Vagina (tissue), 2 donors: ENCODE measurements around the gene PACRG.

Experiments
- POLR2A ChIP-seq, 2 donors: fragments of 450-650 bp; IDR thresholded peaks; one replicate each; pipeline ENCODE4 v1.6.1; 2017; ENCODE audit warnings: antibody characterized with exemption in 2 of 2, mild to moderate bottlenecking in 2 of 2, moderate library complexity in 2 of 2
- POLR2AphosphoS5 ChIP-seq, 2 donors: sonication (generic); formaldehyde crosslinking; IDR thresholded peaks; one replicate each; pipeline ENCODE4 v1.9.0; 2017; ENCODE audit warnings: antibody characterized with exemption in 2 of 2, mild to moderate bottlenecking in 2 of 2, low read depth in 1 of 2; ENCODE audit not compliant: insufficient read depth in 1 of 2
- TF ChIP-seq, protein P1 (sequence below), 3 experiments: fragments of 450-650 bp in 2 of 3; fragments of 200-600 bp in 1 of 3; sonication (generic) in 1 of 3; IDR thresholded peaks; one replicate each; pipeline ENCODE4 v1.5.1; 2017 to 2019; ENCODE audit warnings: antibody characterized with exemption in 3 of 3, mild to moderate bottlenecking in 2 of 3, moderate library complexity in 2 of 3

DNA sequence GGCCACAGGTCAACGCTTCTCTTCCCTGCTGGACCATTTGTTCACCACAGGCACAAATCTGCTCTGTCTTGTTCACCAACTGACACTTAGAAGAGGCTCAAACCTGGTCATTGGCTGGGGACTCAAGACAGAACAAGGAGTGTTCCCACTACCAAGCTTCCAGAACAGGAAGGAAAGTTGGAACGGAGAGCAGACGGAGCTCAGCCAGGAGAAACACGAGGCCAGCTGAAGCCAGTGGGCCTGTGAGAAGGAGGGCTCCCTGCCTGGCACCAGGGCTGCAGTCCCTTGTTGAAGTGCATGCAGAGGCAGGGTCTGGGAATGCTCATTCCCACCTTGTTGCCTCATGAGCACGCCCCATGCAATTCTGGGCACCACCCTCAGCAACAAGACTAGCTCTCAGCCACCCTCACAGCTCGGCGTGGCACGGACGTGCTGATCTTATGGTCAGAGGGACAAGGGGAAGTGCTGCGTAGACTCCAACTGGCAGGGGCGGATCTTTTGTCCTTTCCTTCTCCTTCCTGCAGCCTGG is 450.2 kb downstream of the PACRG start:
- TF ChIP-seq POLR2AphosphoS5 (IDR thresholded peaks at IDR 0.05; ENCODE audit: insufficient read depth in 1 of 2, low read depth in 1 of 2) = no peak
- TF ChIP-seq, protein P1, sequence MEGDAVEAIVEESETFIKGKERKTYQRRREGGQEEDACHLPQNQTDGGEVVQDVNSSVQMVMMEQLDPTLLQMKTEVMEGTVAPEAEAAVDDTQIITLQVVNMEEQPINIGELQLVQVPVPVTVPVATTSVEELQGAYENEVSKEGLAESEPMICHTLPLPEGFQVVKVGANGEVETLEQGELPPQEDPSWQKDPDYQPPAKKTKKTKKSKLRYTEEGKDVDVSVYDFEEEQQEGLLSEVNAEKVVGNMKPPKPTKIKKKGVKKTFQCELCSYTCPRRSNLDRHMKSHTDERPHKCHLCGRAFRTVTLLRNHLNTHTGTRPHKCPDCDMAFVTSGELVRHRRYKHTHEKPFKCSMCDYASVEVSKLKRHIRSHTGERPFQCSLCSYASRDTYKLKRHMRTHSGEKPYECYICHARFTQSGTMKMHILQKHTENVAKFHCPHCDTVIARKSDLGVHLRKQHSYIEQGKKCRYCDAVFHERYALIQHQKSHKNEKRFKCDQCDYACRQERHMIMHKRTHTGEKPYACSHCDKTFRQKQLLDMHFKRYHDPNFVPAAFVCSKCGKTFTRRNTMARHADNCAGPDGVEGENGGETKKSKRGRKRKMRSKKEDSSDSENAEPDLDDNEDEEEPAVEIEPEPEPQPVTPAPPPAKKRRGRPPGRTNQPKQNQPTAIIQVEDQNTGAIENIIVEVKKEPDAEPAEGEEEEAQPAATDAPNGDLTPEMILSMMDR (IDR thresholded peaks at IDR 0.05) = no peak
- TF ChIP-seq POLR2A (IDR thresholded peaks at IDR 0.05) = no peak
